Pancreas (tissue), 10 donors: ENCODE measurements around the gene FNDC3B. TPM values are rescaled to one million over a fixed set of nuclear protein-coding genes. Genes with fewer than 3 reads are reported as not detected.

Experiments
- ATAC-seq, 4 donors: fragments of 200-7000 bp; cut with Tn5 transposase; one replicate each; pipeline versions ENCODE4 v1.8.0 to v1.9.1; 2020; ENCODE audit warnings: mild to moderate bottlenecking in 4 of 4, moderate library complexity in 4 of 4
- DNase-seq, 6 donors: peaks; one replicate each; pipeline ENCODE4 v3.0.0-alpha.2; 2020
- FAIRE-seq: peaks from 2 replicates; lab custom pipeline; 2012; peaks lifted over from hg19 to GRCh38; lab: Jason Lieb, UNC
- H3K27ac ChIP-seq, 4 donors: fragments of 200-600 bp; sonication (generic); 1 replicate in 3 of 4; 2 replicates in 1 of 4; pipeline versions ENCODE4 v1.5.0 to v1.8.0; 2020
- H3K27me3 ChIP-seq, 4 donors: fragments of 200-600 bp; one replicate each; pipeline ENCODE4 v1.8.0; 2021
- H3K36me3 ChIP-seq, 3 donors: fragments of 200-600 bp; sonication (generic) in 1 of 3; one replicate each; pipeline versions ENCODE4 v1.5.0 to v1.8.0; 2020 to 2021
- H3K4me1 ChIP-seq, 3 donors: fragments of 200-600 bp; one replicate each; pipeline ENCODE4 v1.8.0; 2021
- H3K4me3 ChIP-seq, 4 donors: fragments of 200-600 bp; sonication (generic) in 2 of 4; one replicate each; pipeline versions ENCODE4 v1.5.0 to v1.8.0; 2020 to 2021
- H3K9me3 ChIP-seq, 4 donors: fragments of 200-600 bp; one replicate each; pipeline ENCODE4 v1.8.0; 2021
- WGBS, 2 donors: extraction: QIAGEN DNeasy Blood & Tissue Kit; methylation state at CpG; one replicate each; pipeline ENCODE4 v1.1.7; 2013; 5-methylcytosine and 5-hydroxymethylcytosine counted together
- intact Hi-C, 3 donors: fragments of 100-400 bp; cut with DNase I; formaldehyde crosslinking; loops; one replicate each; pipeline versions ENCODE4 v1.11.1 to v1.14.2; 2022
- polyA plus RNA-seq, 2 donors: library from polyadenylated mRNA; stranded (reverse); fragments of 200-250 nt; gene quantifications; one replicate each; pipeline ENCODE4 v1.2.3, GENCODE V29; 2013
- total RNA-seq, 6 donors: library from RNA; stranded (reverse); fragmentation: NEBNext Ultra II Directional in 4 of 6; extraction: Animal tissue kit (Norgen Biotek cat#: 25700) in 4 of 6; gene quantifications; one replicate each; pipeline versions ENCODE4 v1.2.1 to v1.2.4, GENCODE V29; 2021 to 2023
- TF ChIP-seq, protein P1 (sequence below), 4 donors: fragments of 200-600 bp; sonication (generic) in 3 of 4; IDR thresholded peaks; one replicate each; pipeline versions ENCODE4 v1.5.0 to v1.8.0; 2021; ENCODE audit warnings: antibody characterized with exemption in 4 of 4
- donor health status: healthy with polysubstance abuse.
- donor health status: DM: no; HTN: no; CAD: no; lungs with moderate emphysema.
- donor health status: DM: no; HTN: no; CAD: no.
- donor health status: control.
- donor health status: control.
- donor health status: Bipolar disorder and iron deficiency.
- donor health status: DM: yes; HTN: yes; CAD: no.
- donor health status: DM: no; HTN: no; CAD: no.
- donor health status: DM: no; HTN: no; CAD: no.
- donor health status: DM: yes; HTN: yes; CAD: no.

Gene FNDC3B
- total and polyA plus RNA-seq, 8 donors, result 9.3 to 126 (median 73.2) TPM

DNA sequence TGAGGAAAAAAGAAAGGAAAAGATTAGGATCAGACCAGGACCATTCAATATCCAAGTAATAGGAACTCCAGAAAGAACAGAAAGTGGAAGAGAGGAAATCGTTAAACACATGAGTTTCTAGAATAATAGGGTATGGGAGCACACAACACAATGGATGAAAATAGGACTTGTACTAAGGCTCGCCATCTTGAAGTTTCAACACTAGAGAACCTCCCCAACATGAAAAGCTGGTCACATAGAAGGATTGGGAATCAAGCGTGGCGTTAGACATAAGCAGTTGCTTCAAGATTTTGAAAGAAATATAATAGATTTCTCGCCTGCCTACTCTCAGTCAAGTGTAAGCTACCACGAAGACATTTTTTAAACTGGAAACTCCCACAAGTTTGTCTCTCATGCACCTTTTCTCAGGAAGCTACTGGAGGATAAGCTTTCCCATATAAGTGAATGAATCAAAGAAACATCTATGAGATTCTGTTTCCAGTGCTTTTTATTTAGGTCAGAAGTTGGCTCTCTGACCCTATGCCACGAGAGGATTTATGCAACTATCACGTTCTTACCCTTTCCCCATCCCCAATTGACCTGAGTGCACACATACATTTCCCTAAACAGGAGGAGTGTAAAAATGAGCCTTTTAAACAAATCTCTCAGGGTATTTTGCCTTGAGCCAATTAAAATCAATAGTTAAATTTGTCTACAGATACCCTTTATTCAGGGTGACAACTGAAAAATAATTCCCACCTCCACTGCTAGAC, 363.7 kb downstream of the FNDC3B start:
- H3K36me3 ChIP-seq, result no peaks in the 10 kb centered on the region
- H3K4me3 ChIP-seq, result no peak overlapping the region
- 83 to 99% methylated on average over 8 of the region's 8 CpGs for WGBS, 2 donors
- TF ChIP-seq, protein P1, sequence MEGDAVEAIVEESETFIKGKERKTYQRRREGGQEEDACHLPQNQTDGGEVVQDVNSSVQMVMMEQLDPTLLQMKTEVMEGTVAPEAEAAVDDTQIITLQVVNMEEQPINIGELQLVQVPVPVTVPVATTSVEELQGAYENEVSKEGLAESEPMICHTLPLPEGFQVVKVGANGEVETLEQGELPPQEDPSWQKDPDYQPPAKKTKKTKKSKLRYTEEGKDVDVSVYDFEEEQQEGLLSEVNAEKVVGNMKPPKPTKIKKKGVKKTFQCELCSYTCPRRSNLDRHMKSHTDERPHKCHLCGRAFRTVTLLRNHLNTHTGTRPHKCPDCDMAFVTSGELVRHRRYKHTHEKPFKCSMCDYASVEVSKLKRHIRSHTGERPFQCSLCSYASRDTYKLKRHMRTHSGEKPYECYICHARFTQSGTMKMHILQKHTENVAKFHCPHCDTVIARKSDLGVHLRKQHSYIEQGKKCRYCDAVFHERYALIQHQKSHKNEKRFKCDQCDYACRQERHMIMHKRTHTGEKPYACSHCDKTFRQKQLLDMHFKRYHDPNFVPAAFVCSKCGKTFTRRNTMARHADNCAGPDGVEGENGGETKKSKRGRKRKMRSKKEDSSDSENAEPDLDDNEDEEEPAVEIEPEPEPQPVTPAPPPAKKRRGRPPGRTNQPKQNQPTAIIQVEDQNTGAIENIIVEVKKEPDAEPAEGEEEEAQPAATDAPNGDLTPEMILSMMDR (IDR thresholded peaks at IDR 0.05), result no peak
- no peaks in the 10 kb centered on the region for H3K9me3 ChIP-seq
- no peaks in the 10 kb centered on the region for H3K4me1 ChIP-seq
- no peak for DNase-seq
- FAIRE-seq, result no peak
- H3K27ac ChIP-seq, result no peak overlapping the region
- intact Hi-C loops, result no loop called here
- no peak for ATAC-seq
- no peaks in the 10 kb centered on the region for H3K27me3 ChIP-seq

DNA sequence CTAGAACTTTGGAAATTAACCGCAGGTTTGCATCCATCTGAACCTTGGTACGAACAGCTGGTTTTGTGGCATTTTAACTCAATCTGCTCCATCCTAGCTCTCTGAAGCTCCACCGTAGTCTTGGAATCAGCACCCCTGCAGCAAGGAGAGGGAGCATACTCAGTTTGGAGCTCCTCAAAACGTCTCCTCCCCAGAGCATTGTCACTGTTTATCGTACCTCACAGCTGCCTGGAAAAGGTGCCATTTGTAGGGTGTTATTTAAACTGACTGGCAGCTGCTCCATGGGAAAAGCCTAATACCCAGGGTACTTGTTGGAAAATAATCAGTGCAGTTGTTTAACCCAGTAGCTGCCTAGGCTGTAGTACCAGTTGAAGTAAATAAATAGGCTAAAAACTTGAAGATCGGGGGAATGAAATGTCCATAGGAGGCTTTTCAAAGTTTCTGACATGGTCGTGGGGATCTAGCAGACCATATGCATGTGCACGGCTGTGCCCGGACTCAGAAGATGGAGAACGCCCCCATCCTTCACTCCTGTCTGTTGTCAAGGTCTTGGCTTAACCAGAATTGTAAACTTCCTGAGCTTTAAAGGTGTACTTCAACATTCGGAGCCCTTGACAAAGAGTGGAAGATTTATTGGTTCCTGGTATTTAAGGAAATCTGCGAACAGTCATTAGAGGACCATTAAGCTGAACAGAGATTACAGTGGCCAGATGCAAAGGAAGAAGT, 365.0 kb downstream of the FNDC3B start:
- 70 to 82% methylated on average over 12 of the region's 12 CpGs for WGBS, 2 donors
- Histone ChIP-seq H3K36me3 (no peaks in the 10 kb centered on the region), H3K9me3 (no peaks in the 10 kb centered on the region), H3K27ac (no peak overlapping the region), H3K4me3 (no peak overlapping the region), H3K27me3 (no peaks in the 10 kb centered on the region), H3K4me1 (no peaks in the 10 kb centered on the region)
- DNase-seq (no peak), ATAC-seq (peak in 1 of 4 donors; percentile 11), FAIRE-seq (no peak)
- TF ChIP-seq, protein P1 (IDR thresholded peaks at IDR 0.05), result no peak
- intact Hi-C loops, result no loop called here

DNA sequence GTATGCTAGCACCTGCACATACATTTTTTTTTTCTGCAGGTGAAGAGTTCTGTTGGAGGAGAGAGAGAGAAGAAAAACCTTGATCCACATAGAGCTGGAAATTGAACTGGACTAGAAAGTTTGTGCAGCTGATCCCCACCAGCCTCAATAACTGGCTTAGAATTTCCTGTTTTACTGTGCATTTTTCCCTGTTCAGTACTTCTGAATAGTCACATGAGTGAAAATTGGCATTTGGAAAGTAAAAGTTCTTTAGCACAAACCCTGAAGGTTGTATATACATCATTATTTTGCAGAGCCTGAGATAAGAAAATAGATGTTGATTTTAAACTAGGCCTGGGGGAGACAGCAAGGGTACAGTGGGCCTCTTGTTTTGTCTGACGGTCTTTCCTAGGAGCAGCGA, 366.5 kb downstream of the FNDC3B start:
- no peaks in the 10 kb centered on the region for H3K4me1 ChIP-seq
- DNase-seq (no peak), ATAC-seq (no peak), FAIRE-seq (no peak)
- H3K27ac ChIP-seq, result no peak overlapping the region
- H3K9me3 ChIP-seq, result no peaks in the 10 kb centered on the region
- WGBS, 2 donors, result 95 to 96% methylated on average over 2 of the region's 2 CpGs
- H3K4me3 ChIP-seq, result no peak overlapping the region
- H3K36me3 ChIP-seq, result no peaks in the 10 kb centered on the region
- TF ChIP-seq, protein P1 (IDR thresholded peaks at IDR 0.05), result no peak
- intact Hi-C loops, result no loop called here
- H3K27me3 ChIP-seq, result no peaks in the 10 kb centered on the region

DNA sequence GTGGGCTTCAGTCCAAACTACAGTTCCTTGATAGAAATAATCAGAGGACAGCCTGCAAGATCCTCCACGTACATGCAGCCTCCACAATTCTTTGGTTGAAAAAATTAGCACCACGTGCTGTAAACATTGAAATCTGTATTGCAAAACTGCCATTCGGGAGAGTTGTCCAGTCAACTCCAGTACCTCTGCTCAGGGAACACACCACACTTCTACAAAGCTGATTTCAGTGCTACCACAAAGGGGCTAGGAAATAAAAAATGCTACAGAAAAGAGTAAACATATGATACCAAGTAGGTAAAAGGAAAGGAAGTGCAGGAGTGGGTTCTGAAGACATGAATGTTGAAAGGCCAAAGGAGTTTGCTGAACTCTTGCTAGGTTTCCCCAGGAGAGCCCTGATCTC, 368.5 kb downstream of the FNDC3B start:
- intact Hi-C loops, result no loop called here
- TF ChIP-seq, protein P1 (IDR thresholded peaks at IDR 0.05), result no peak
- WGBS, 2 donors, result 70 to 79% methylated on average over 3 of the region's 3 CpGs
- H3K27ac ChIP-seq, result no peak overlapping the region
- FAIRE-seq, result no peak
- H3K9me3 ChIP-seq, result no peaks in the 10 kb centered on the region
- H3K4me1 ChIP-seq, result no peaks in the 10 kb centered on the region
- no peak for ATAC-seq
- H3K27me3 ChIP-seq, result no peaks in the 10 kb centered on the region
- DNase-seq, result no peak
- no peaks in the 10 kb centered on the region for H3K36me3 ChIP-seq
- no peak overlapping the region for H3K4me3 ChIP-seq
